ENCODE results near the gene EFNA5.
A peak's percentile ranks its signal among the peaks of the same experiment; 100 is the strongest.

The EFNA5 gene

GRCh38 chr5:107476783-107477182, 194.0 kb downstream of the EFNA5 start:
- H3K4me3 ChIP-seq (ENCODE audit: low read depth, low read length): no peak overlapping the region
- no peak for TF ChIP-seq TCF7L2 (IDR thresholded peaks at IDR 0.05; ENCODE audit: borderline replicate concordance, low read depth, low read length)
- TF ChIP-seq ZNF514 (tag by site-specific recombination; IDR thresholded peaks at IDR 0.05): no peak
- no peak for TF ChIP-seq ZBTB20 (tag by site-specific recombination; IDR thresholded peaks at IDR 0.05)
- no peak for TF ChIP-seq ZNF394 (tag by site-specific recombination; IDR thresholded peaks at IDR 0.05; ENCODE audit: borderline replicate concordance)
- no peak for TF ChIP-seq EGR2 (tag by site-specific recombination; IDR thresholded peaks at IDR 0.05; ENCODE audit: low read depth)
- TF ChIP-seq ZNF292 (tag by site-specific recombination; IDR thresholded peaks at IDR 0.05; ENCODE audit: borderline replicate concordance, low read depth): no peak
- no peaks in the 10 kb centered on the region for H3K36me3 ChIP-seq (ENCODE audit: control insufficient read depth in 2 of 2, insufficient read depth in 1 of 2, low read length in 2 of 2)
- POLR2A ChIA-PET: no interaction called here
- H3K9me3 ChIP-seq (ENCODE audit: control insufficient read depth, insufficient read depth, low read depth, low read length): no peaks in the 10 kb centered on the region
- CTCF ChIA-PET: no interaction called here
- H3K4me1 ChIP-seq (ENCODE audit: control insufficient read depth, insufficient read depth, low read length): peaks cover 21% of the 10 kb centered on the region; the same call in 1 of the 2 replicates
- no peak overlapping the region for H3K27ac ChIP-seq (ENCODE audit: extremely low read depth, low read depth, low read length)

- no peak overlapping the region for H3K27ac ChIP-seq (ENCODE audit: extremely low read depth, low read depth, low read length)
These were observed 195.8 kb downstream of the EFNA5 start for GRCh38 chr5:107474716-107475489.

GRCh38 chr5:107474361-107474715, 196.4 kb downstream of the EFNA5 start:
- H3K4me3 ChIP-seq (ENCODE audit: low read depth, low read length): no peak overlapping the region
- H3K4me1 ChIP-seq (ENCODE audit: control insufficient read depth, insufficient read depth, low read length): peaks cover 25% of the 10 kb centered on the region
- TF ChIP-seq ATF2 (tag by site-specific recombination; IDR thresholded peaks at IDR 0.05; ENCODE audit: low read depth): no peak
- TF ChIP-seq ZBTB44 (tag by site-specific recombination; IDR thresholded peaks at IDR 0.05): peak; percentile 37; the same call in 1 of the 2 replicates
- H3K27ac ChIP-seq (ENCODE audit: extremely low read depth, low read depth, low read length): no peak overlapping the region
- ChIA-PET CTCF (no interaction called here), POLR2A (no interaction called here)
- no peaks in the 10 kb centered on the region for H3K9me3 ChIP-seq (ENCODE audit: control insufficient read depth, insufficient read depth, low read depth, low read length)
- no peaks in the 10 kb centered on the region for H3K36me3 ChIP-seq (ENCODE audit: control insufficient read depth in 2 of 2, insufficient read depth in 1 of 2, low read length in 2 of 2)

More at GRCh38 chr5:107474716-107475489, 195.8 kb downstream of the EFNA5 start:
- TF ChIP-seq FEZF1 (tag by site-specific recombination; IDR thresholded peaks at IDR 0.05) (peak; percentile 18; the same call in 1 of the 2 replicates), KLF10 (tag by site-specific recombination; IDR thresholded peaks at IDR 0.05) (no peak), ZNF670 (tag by site-specific recombination; IDR thresholded peaks at IDR 0.05; ENCODE audit: low read depth) (no peak), OSR2 (tag by site-specific recombination; IDR thresholded peaks at IDR 0.05) (0 out of 2 replicates have a peak, but pooled peaks have one; percentile 8), SCRT1 (tag by site-specific recombination; IDR thresholded peaks at IDR 0.05; ENCODE audit: borderline replicate concordance) (0 out of 2 replicates have a peak, but pooled peaks have one; percentile 12), SP3 (tag by site-specific recombination; IDR thresholded peaks at IDR 0.05) (no peak), ZNF202 (tag by site-specific recombination; IDR thresholded peaks at IDR 0.05; ENCODE audit: borderline replicate concordance) (no peak), ZNF558 (tag by site-specific recombination; IDR thresholded peaks at IDR 0.05) (no peak), ZNF239 (tag by site-specific recombination; IDR thresholded peaks at IDR 0.05) (no peak), MEIS1 (CRISPR knock-in tag; IDR thresholded peaks at IDR 0.05; ENCODE audit: borderline replicate concordance) (no peak), ZXDB (tag by site-specific recombination; IDR thresholded peaks at IDR 0.05) (no peak), ZSCAN4 (tag by site-specific recombination; IDR thresholded peaks at IDR 0.05) (no peak), ZNF529 (tag by site-specific recombination; IDR thresholded peaks at IDR 0.05; ENCODE audit: insufficient replicate concordance) (no peak), ZNF391 (tag by site-specific recombination; IDR thresholded peaks at IDR 0.05; ENCODE audit: borderline replicate concordance, low read depth) (no peak), WT1 (tag by site-specific recombination; IDR thresholded peaks at IDR 0.05) (no peak), AEBP2 (tag by site-specific recombination; IDR thresholded peaks at IDR 0.05; ENCODE audit: borderline replicate concordance) (no peak), ZNF76 (tag by site-specific recombination; IDR thresholded peaks at IDR 0.05; ENCODE audit: borderline replicate concordance, low read depth) (no peak), ZNF623 (tag by site-specific recombination; IDR thresholded peaks at IDR 0.05) (no peak), MYNN (tag by site-specific recombination; IDR thresholded peaks at IDR 0.05; ENCODE audit: borderline replicate concordance) (no peak), ZBTB17 (tag by site-specific recombination; IDR thresholded peaks at IDR 0.05) (no peak), ZNF785 (tag by site-specific recombination; IDR thresholded peaks at IDR 0.05) (no peak)
- peaks cover 23% of the 10 kb centered on the region for H3K4me1 ChIP-seq (ENCODE audit: control insufficient read depth, insufficient read depth, low read length)
- H3K9me3 ChIP-seq (ENCODE audit: control insufficient read depth, insufficient read depth, low read depth, low read length): no peaks in the 10 kb centered on the region
- H3K4me3 ChIP-seq (ENCODE audit: low read depth, low read length): no peak overlapping the region
- H3K36me3 ChIP-seq (ENCODE audit: control insufficient read depth in 2 of 2, insufficient read depth in 1 of 2, low read length in 2 of 2): no peaks in the 10 kb centered on the region
- ChIA-PET CTCF (no interaction called here), POLR2A (no interaction called here)

All from HEK293 (cell line).